WTC11 (cell line): ENCODE data around the gene ZNF341. TPM values are rescaled to one million over a fixed set of nuclear protein-coding genes. Genes with fewer than 3 reads are reported as not detected.

Experiments used
- ATAC-seq: fragments of 200-7000 bp; cut with Tn5 transposase; 2 replicates; pipeline ENCODE4 v1.10.0; 2021; ENCODE audit warnings: mild to moderate bottlenecking, moderate library complexity
- CTCF ChIA-PET: fragments of 300-600 bp; sonication (Branson Sonifier 250); formaldehyde crosslinking; loops from one replicate; lab custom pipeline; 2021; ENCODE audit warnings: antibody characterized with exemption; lab: Charles Lee
- POLR2A ChIA-PET: fragments of 350-600 bp; sonication (Branson Sonifier 250); formaldehyde crosslinking; loops from one replicate; lab custom pipeline; 2021; ENCODE audit warnings: antibody characterized with exemption; lab: Charles Lee
- DNase-seq: peaks from one replicate; pipeline ENCODE4 v3.0.0; 2021; ENCODE audit warnings: low spot score
- H3K27ac Mint-ChIP-seq: 2 replicates; pipeline ENCODE4 v1.8.0; 2021; ENCODE audit warnings: mixed read lengths
- H3K27me3 Mint-ChIP-seq: 2 replicates; pipeline ENCODE4 v1.8.0; 2021; ENCODE audit warnings: low read depth, mild to moderate bottlenecking, moderate library complexity, mixed read lengths
- H3K36me3 Mint-ChIP-seq: 2 replicates; pipeline ENCODE4 v1.8.0; 2021; ENCODE audit warnings: mixed read lengths
- H3K4me1 Mint-ChIP-seq: 2 replicates; pipeline ENCODE4 v1.8.0; 2022; ENCODE audit warnings: mixed read lengths
- H3K4me3 Mint-ChIP-seq: 2 replicates; pipeline ENCODE4 v1.8.0; 2021; ENCODE audit warnings: mild to moderate bottlenecking, moderate library complexity, mixed read lengths
- H3K9me3 Mint-ChIP-seq: 2 replicates; pipeline ENCODE4 v1.8.0; 2021; ENCODE audit warnings: mixed read lengths
- IRF2 ChIP-seq: sonication (generic); formaldehyde crosslinking; IDR thresholded peaks from 2 replicates; pipeline ENCODE4 v1.8.0; 2022; ENCODE audit warnings: low read depth, missing genetic modification reagents, borderline replicate concordance
- JUN ChIP-seq: sonication (generic); formaldehyde crosslinking; IDR thresholded peaks from 2 replicates; pipeline ENCODE4 v1.8.0; 2023; ENCODE audit warnings: mild to moderate bottlenecking, missing genetic modification reagents
- MYBL2 ChIP-seq: sonication (generic); formaldehyde crosslinking; IDR thresholded peaks from 2 replicates; pipeline ENCODE4 v1.8.1; 2023; ENCODE audit warnings: mild to moderate bottlenecking, moderate library complexity, missing genetic modification reagents
- NR1H2 ChIP-seq: sonication (generic); formaldehyde crosslinking; IDR thresholded peaks from 2 replicates; pipeline ENCODE4 v1.9.0; 2021; ENCODE audit warnings: mild to moderate bottlenecking, moderate library complexity, missing genetic modification reagents
- SMAD3 ChIP-seq: sonication (generic); formaldehyde crosslinking; IDR thresholded peaks from 2 replicates; pipeline ENCODE4 v1.8.0; 2022; ENCODE audit warnings: missing genetic modification reagents, mild to moderate bottlenecking, borderline replicate concordance
- ZNF423 ChIP-seq: fragments of 250-450 bp; sonication (Bioruptor Pico); IDR thresholded peaks from 2 replicates; pipeline ENCODE4 v2.1.2; 2022; ENCODE audit warnings: mild to moderate bottlenecking, moderate library complexity
- total RNA-seq: library from RNA; stranded (reverse); gene quantifications from 3 replicates; pipeline ENCODE4 v1.2.3, GENCODE V29; 2021
- TF ChIP-seq, protein P1 (sequence below): sonication (generic); formaldehyde crosslinking; conservative IDR thresholded peaks from 2 replicates; pipeline ENCODE4 v1.8.1; 2023; ENCODE audit warnings: mild to moderate bottlenecking, low read depth, missing genetic modification reagents, moderate library complexity
- TF ChIP-seq, protein P2 (sequence below): sonication (generic); formaldehyde crosslinking; IDR thresholded peaks from 2 replicates; pipeline ENCODE4 v1.8.0; 2022; ENCODE audit warnings: missing genetic modification reagents
- TF ChIP-seq, protein P3 (sequence below): sonication (generic); formaldehyde crosslinking; IDR thresholded peaks from 2 replicates; pipeline ENCODE4 v1.8.1; 2023; ENCODE audit warnings: mild to moderate bottlenecking, missing genetic modification reagents, moderate library complexity
- TF ChIP-seq, protein P4 (sequence below): fragments of 250-450 bp; sonication (Bioruptor Pico); IDR thresholded peaks from 2 replicates; pipeline ENCODE4 v1.9.0; 2021; ENCODE audit warnings: mild to moderate bottlenecking, borderline replicate concordance
- TF ChIP-seq, protein P5 (sequence below): sonication (generic); formaldehyde crosslinking; IDR thresholded peaks from 2 replicates; pipeline ENCODE4 v1.8.1; 2023; ENCODE audit warnings: mild to moderate bottlenecking, missing genetic modification reagents, moderate library complexity

The ZNF341 gene
- total RNA-seq, 1 experiment from 2014 or later, result 9.6 TPM

DNA sequence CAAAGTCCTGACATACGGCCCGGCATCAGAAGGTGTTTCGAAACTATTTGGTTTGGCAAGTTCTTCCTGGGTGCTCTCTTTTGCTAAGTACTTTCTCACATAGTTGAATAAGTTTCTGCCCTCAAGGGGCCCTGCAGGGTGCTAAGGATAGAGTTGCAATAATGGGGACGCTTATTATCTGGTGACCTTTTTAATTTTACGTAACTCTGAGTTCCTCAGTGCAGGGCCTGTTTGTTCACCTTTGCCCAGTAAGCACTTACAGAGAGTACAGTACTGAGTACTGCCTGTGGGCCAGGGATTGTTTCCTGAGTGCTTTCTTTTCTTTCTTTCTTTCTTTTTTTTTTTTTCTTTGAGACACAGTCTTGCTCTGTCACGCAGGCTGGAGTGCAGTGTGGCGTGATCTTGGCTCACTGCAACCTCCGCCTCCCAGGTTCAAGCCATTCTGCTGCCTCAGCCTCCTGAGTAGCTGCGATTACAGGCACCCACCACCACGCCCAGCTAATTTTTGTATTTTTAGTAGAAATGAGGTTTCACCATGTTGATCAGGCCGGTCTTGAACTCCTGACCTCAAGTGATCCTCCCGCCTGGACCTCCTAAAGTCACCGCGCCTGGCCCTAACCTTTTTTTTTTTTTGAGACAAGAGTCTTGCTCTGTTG lies 7.2 kb upstream of the ZNF341 start:
- H3K27ac Mint-ChIP-seq, result no peak overlapping the region
- TF ChIP-seq, protein P1, sequence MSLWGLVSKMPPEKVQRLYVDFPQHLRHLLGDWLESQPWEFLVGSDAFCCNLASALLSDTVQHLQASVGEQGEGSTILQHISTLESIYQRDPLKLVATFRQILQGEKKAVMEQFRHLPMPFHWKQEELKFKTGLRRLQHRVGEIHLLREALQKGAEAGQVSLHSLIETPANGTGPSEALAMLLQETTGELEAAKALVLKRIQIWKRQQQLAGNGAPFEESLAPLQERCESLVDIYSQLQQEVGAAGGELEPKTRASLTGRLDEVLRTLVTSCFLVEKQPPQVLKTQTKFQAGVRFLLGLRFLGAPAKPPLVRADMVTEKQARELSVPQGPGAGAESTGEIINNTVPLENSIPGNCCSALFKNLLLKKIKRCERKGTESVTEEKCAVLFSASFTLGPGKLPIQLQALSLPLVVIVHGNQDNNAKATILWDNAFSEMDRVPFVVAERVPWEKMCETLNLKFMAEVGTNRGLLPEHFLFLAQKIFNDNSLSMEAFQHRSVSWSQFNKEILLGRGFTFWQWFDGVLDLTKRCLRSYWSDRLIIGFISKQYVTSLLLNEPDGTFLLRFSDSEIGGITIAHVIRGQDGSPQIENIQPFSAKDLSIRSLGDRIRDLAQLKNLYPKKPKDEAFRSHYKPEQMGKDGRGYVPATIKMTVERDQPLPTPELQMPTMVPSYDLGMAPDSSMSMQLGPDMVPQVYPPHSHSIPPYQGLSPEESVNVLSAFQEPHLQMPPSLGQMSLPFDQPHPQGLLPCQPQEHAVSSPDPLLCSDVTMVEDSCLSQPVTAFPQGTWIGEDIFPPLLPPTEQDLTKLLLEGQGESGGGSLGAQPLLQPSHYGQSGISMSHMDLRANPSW (CRISPR knock-in tag), result no peak
- TF ChIP-seq JUN (CRISPR knock-in tag), result no peak
- no peak for TF ChIP-seq ZNF423 (CRISPR knock-in tag)
- no peak for TF ChIP-seq IRF2 (CRISPR knock-in tag)
- TF ChIP-seq, protein P2, sequence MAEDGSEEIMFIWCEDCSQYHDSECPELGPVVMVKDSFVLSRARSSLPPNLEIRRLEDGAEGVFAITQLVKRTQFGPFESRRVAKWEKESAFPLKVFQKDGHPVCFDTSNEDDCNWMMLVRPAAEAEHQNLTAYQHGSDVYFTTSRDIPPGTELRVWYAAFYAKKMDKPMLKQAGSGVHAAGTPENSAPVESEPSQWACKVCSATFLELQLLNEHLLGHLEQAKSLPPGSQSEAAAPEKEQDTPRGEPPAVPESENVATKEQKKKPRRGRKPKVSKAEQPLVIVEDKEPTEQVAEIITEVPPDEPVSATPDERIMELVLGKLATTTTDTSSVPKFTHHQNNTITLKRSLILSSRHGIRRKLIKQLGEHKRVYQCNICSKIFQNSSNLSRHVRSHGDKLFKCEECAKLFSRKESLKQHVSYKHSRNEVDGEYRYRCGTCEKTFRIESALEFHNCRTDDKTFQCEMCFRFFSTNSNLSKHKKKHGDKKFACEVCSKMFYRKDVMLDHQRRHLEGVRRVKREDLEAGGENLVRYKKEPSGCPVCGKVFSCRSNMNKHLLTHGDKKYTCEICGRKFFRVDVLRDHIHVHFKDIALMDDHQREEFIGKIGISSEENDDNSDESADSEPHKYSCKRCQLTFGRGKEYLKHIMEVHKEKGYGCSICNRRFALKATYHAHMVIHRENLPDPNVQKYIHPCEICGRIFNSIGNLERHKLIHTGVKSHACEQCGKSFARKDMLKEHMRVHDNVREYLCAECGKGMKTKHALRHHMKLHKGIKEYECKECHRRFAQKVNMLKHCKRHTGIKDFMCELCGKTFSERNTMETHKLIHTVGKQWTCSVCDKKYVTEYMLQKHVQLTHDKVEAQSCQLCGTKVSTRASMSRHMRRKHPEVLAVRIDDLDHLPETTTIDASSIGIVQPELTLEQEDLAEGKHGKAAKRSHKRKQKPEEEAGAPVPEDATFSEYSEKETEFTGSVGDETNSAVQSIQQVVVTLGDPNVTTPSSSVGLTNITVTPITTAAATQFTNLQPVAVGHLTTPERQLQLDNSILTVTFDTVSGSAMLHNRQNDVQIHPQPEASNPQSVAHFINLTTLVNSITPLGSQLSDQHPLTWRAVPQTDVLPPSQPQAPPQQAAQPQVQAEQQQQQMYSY (CRISPR knock-in tag), result no peak
- TF ChIP-seq, protein P3, sequence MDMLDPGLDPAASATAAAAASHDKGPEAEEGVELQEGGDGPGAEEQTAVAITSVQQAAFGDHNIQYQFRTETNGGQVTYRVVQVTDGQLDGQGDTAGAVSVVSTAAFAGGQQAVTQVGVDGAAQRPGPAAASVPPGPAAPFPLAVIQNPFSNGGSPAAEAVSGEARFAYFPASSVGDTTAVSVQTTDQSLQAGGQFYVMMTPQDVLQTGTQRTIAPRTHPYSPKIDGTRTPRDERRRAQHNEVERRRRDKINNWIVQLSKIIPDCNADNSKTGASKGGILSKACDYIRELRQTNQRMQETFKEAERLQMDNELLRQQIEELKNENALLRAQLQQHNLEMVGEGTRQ (CRISPR knock-in tag), result no peak
- TF ChIP-seq, protein P4, sequence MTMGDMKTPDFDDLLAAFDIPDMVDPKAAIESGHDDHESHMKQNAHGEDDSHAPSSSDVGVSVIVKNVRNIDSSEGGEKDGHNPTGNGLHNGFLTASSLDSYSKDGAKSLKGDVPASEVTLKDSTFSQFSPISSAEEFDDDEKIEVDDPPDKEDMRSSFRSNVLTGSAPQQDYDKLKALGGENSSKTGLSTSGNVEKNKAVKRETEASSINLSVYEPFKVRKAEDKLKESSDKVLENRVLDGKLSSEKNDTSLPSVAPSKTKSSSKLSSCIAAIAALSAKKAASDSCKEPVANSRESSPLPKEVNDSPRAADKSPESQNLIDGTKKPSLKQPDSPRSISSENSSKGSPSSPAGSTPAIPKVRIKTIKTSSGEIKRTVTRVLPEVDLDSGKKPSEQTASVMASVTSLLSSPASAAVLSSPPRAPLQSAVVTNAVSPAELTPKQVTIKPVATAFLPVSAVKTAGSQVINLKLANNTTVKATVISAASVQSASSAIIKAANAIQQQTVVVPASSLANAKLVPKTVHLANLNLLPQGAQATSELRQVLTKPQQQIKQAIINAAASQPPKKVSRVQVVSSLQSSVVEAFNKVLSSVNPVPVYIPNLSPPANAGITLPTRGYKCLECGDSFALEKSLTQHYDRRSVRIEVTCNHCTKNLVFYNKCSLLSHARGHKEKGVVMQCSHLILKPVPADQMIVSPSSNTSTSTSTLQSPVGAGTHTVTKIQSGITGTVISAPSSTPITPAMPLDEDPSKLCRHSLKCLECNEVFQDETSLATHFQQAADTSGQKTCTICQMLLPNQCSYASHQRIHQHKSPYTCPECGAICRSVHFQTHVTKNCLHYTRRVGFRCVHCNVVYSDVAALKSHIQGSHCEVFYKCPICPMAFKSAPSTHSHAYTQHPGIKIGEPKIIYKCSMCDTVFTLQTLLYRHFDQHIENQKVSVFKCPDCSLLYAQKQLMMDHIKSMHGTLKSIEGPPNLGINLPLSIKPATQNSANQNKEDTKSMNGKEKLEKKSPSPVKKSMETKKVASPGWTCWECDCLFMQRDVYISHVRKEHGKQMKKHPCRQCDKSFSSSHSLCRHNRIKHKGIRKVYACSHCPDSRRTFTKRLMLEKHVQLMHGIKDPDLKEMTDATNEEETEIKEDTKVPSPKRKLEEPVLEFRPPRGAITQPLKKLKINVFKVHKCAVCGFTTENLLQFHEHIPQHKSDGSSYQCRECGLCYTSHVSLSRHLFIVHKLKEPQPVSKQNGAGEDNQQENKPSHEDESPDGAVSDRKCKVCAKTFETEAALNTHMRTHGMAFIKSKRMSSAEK (CRISPR knock-in tag), result no peak
- TF ChIP-seq, protein P5, sequence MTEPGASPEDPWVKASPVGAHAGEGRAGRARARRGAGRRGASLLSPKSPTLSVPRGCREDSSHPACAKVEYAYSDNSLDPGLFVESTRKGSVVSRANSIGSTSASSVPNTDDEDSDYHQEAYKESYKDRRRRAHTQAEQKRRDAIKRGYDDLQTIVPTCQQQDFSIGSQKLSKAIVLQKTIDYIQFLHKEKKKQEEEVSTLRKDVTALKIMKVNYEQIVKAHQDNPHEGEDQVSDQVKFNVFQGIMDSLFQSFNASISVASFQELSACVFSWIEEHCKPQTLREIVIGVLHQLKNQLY (CRISPR knock-in tag), result no peak
- TF ChIP-seq MYBL2 (CRISPR knock-in tag), result no peak
- no peak for TF ChIP-seq SMAD3 (CRISPR knock-in tag)
- TF ChIP-seq NR1H2 (CRISPR knock-in tag), result no peak
- TF ChIP-seq, all 79 proteins: peak for 0
- ATAC-seq (no peak), DNase-seq (no peak)
- ChIA-PET CTCF (interaction anchor here (0.6 to 1.2 kb wide), 2 partner anchors 18 to 19 kb away, joined by 3 to 4 read pairs; no protein-coding TSS in a partner anchor), POLR2A (no interaction called here)
- Mint-ChIP-seq H3K36me3 (peaks cover 2% of the 10 kb centered on the region; the same call in 1 of the 2 replicates), H3K4me1 (peaks cover under 1% of the 10 kb centered on the region), H3K4me3 (no peak overlapping the region), H3K9me3 (peaks cover 7% of the 10 kb centered on the region), H3K27me3 (peaks cover 4% of the 10 kb centered on the region; the same call in 1 of the 2 replicates)
